ENCODE measurements around the gene ZNF407.
A peak's percentile ranks its signal among the peaks of the same experiment; 100 is the strongest.

The ZNF407 gene

DNA sequence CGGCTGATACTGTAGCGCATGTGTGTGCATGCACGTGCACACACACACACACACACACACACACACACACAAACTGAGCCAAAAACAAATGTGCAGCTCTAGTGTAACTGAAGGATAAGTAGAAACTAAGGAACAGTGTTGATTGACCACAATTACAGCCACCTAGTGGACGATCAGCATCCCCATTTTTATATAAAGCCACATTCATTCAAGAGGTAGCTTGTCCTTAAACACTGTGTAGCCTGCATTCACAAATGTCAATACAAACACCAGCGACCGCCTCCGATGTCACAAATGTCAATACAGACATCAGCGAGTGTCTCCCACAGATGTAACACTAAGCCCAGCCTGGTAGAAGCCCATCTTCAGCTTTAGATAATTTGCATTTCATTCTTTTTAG is 443.9 kb downstream of the ZNF407 start:
- intact Hi-C loops (cut with DNase I), result no loop called here
- no peak for DNase-seq

GRCh38 chr18:75043478-75043877 is 445.8 kb downstream of the ZNF407 start:
- DNase-seq, result no peak
- intact Hi-C loops (cut with DNase I), result no loop called here

DNA sequence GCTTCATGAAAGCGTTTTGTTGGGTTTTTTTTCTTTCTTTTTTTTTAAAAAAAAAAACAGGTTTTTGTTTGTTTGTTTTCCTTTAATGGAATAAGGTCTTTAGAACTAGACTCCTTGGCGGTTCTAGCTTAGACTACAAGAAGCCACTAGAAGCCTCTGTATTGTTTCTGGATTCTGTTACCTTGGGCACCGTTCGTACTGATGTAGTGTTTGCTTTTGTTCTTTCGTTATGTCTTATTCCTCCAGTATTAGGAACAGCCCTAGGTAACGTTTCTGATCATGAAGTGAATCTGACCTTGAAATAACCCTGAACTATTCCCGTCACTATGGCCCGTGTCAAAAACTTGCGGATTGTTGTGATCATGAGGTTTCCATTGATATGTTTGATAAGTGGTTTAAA is 446.6 kb downstream of the ZNF407 start:
- intact Hi-C loops (cut with DNase I), result no loop called here
- no peak for DNase-seq

GRCh38 chr18:75044791-75045190 is 447.1 kb downstream of the ZNF407 start:
- no peak for DNase-seq
- intact Hi-C loops (cut with DNase I), result no loop called here

DNA sequence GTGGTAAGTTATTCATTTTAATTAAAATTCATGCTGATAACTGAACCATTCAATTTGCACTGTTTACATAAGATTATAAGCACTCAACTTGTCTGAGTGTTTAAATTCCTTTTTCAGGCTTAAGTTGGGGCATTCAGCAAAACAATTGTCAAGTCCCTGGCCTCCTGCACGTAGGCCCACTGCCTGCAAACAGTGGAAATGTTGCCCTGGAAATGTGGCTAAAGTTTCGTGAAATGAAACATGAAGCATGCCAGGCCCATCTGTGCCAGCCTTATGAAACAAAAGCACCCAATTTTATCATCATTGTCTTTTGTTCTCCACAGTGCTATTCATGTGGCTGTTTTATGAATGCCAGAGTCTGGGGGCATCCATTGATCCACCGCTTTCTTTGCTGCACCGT is 447.6 kb downstream of the ZNF407 start:
- peak in 1 of 42 donors; percentile 25 for DNase-seq
- intact Hi-C loops (cut with DNase I), result no loop called here

DNA sequence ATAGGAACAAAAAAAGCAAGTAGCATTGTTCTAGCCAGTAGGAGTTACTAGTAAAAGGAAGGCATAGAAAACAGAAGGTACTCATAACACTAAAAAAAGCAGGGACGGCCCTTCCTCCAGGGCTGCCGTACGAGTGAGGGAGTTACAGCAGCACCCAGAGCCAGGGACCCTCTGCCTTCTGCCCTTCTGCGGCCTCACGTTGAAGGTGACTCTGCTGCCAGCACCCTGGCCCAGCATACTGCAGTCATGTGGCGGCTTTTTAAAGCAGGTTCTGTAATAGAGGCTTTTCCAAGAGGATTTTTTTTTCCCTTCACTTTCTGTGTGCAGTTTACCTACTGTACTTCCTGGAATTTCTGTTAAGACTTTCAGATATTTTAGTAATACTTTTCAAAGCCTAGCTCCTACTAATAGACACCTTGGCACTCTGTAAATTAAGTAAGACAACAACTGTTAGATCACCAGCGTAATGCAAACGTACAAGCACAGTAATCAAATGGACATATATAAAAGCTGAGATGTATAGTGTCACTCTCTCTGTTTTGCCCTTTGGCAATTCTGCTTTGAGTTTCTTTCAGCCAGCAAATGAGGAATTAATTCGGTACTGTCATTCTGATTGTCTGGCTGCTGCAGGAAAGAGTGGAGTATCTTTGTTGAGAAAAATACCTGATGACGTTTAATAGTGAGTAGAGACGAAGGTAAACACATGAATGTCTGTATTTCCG is 449.7 kb downstream of the ZNF407 start:
- DNase-seq, result no peak
- intact Hi-C loops (cut with DNase I), result no loop called here

GRCh38 chr18:75048776-75049454 is 451.2 kb downstream of the ZNF407 start:
- intact Hi-C loops (cut with DNase I), result no loop called here
- no peak for DNase-seq

DNA sequence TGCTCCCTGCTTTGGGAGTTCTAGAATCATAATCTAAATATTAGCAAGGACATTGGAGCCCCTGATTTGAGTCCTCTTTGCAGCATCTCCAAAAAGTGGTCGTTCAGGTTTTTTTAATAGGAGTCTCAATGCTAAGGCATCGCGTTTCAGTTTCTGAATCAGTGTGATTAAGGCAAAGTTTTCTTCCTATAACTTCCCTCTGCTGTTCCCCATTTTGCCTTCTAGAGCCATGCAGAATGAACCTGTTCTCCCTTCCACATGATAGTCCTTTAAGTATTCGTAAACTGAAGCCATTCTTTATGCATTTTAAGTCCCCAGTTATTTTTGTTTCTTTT is 451.8 kb downstream of the ZNF407 start:
- no peak for DNase-seq
- intact Hi-C loops (cut with DNase I), result no loop called here

GRCh38 chr18:75051757-75052156 is 454.1 kb downstream of the ZNF407 start:
- intact Hi-C loops (cut with DNase I), result no loop called here
- no peak for DNase-seq

GRCh38 chr18:75052475-75052874 is 454.8 kb downstream of the ZNF407 start:
- intact Hi-C loops (cut with DNase I), result no loop called here
- DNase-seq, result no peak

DNA sequence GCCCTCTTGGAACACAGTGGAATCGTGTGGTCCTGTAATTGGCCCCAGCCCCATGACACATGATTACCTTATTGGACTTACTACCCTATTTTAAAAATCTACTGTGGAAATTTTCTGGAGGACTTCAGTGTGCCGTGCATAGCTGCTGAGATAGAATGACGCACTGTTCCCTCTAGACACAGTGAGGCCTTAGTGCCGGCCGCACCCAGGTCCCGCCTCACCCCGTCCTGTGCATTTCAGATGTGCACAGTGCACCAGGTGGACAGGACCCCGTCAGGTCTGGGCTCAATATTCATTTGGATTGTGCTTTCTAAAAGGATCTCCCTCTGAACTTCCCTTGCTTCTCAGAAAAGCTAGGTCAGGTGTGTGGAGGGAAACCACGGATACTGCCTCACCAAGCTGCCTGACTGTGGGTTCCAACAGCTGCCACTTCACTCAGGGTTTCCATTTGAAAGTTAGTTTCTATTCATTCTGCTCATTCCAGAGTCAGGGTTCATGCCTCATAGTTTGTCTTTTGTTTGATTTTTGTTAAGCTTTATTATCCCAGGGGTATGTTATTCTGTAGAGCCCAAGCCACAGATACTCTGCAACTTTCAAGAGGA is 455.5 kb downstream of the ZNF407 start:
- intact Hi-C loops (cut with DNase I), result no loop called here
- DNase-seq, result no peak

- intact Hi-C loops (cut with DNase I), result no loop called here
- no peak for DNase-seq
These were observed 456.4 kb downstream of the ZNF407 start for GRCh38 chr18:75054046-75054445.

GRCh38 chr18:75054611-75055010 is 456.9 kb downstream of the ZNF407 start:
- DNase-seq, result no peak
- intact Hi-C loops (cut with DNase I), result no loop called here

GRCh38 chr18:75057169-75057960 is 459.7 kb downstream of the ZNF407 start:
- intact Hi-C loops (cut with DNase I), result no loop called here
- no peak for DNase-seq

GRCh38 chr18:75060185-75060584 is 462.5 kb downstream of the ZNF407 start:
- intact Hi-C loops (cut with DNase I), result no loop called here
- no peak for DNase-seq

GRCh38 chr18:75062297-75062886 is 464.7 kb downstream of the ZNF407 start:
- intact Hi-C loops (cut with DNase I), result no loop called here
- no peak for DNase-seq

- no peak for DNase-seq
- intact Hi-C loops (cut with DNase I), result no loop called here
These were observed 465.5 kb downstream of the ZNF407 start for GRCh38 chr18:75063196-75063595.

- intact Hi-C loops (cut with DNase I), result no loop called here
- no peak for DNase-seq
These were observed 466.2 kb downstream of the ZNF407 start for GRCh38 chr18:75063615-75064512.

- intact Hi-C loops (cut with DNase I), result no loop called here
- no peak for DNase-seq
These were observed 466.8 kb downstream of the ZNF407 start for GRCh38 chr18:75064513-75064905.

All from head of caudate nucleus (tissue), 42 donors.